Measurements from ENCODE around the gene ANKLE1. TPM values are rescaled to one million over a fixed set of nuclear protein-coding genes. Genes with fewer than 3 reads are reported as not detected.

ANKLE1 gene
- polyA plus RNA-seq, 1 donor (not counting 4 experiments of a cell fraction or from before 2014, with no cell fraction given): 0.30 TPM

DNA sequence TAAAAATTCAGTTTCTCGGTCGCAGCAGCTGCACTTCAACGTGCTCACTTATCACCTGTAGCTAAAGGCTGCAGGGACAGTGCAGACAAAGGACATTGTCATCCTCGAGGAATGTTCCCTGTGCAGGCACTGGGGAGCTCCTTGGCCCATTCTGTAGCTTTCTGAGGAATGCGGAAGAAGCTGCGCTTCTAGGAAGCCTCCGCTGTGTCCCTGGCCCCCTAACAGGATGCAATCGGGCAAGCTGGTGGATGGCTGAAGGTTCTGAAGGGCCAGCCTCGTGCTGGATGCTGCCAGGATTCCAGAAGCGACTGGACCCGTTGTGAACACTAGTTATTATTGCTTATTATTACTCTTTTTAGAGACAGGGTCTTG, 44.9 kb downstream of the ANKLE1 start:
- dilution Hi-C loops (cut with MboI; ENCODE audit: extremely low pct_ligation_motif_present, low sequenced_read_pairs): no loop called here

DNA sequence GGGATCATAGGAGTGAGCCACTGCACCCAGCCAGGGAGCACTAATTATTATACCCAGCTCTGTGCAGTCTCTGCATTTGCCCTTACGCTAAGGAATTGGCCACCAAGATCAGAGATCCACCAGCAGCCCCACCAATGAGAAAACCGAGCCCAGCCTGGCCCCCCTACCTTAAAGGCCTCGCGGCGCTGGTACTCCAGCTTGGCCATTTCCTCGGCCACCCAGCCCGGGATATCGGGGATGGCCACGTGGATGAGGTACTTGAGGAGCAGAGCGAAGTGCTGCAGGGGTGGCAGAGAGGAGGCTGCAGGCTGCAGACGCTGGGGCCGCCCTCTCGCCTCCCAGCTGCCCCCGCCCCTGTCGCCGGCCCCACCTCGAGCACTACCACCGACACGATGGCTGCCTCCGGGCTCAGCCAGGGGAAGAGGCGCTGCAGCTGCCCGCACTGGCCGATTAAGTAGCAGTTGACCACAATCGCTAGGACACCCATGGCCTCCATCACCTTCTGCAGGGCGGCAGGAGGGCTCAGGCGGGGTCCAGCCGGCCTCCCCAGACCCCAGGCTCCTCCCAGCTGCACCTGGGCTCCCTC, 45.5 kb downstream of the ANKLE1 start:
- Histone ChIP-seq H3K4me3 (ENCODE audit: control insufficient read depth in 2 of 3, extremely low read depth in 1 of 3, insufficient read depth in 2 of 3, low read depth in 1 of 3, low read length in 3 of 3) (no peak overlapping the region), H3K27ac (ENCODE audit: control insufficient read depth, insufficient read depth, low read length) (no peak overlapping the region)
- no peak for TF ChIP-seq EZH2 (IDR thresholded peaks at IDR 0.05; ENCODE audit: low read length)
- TF ChIP-seq, protein P1, sequence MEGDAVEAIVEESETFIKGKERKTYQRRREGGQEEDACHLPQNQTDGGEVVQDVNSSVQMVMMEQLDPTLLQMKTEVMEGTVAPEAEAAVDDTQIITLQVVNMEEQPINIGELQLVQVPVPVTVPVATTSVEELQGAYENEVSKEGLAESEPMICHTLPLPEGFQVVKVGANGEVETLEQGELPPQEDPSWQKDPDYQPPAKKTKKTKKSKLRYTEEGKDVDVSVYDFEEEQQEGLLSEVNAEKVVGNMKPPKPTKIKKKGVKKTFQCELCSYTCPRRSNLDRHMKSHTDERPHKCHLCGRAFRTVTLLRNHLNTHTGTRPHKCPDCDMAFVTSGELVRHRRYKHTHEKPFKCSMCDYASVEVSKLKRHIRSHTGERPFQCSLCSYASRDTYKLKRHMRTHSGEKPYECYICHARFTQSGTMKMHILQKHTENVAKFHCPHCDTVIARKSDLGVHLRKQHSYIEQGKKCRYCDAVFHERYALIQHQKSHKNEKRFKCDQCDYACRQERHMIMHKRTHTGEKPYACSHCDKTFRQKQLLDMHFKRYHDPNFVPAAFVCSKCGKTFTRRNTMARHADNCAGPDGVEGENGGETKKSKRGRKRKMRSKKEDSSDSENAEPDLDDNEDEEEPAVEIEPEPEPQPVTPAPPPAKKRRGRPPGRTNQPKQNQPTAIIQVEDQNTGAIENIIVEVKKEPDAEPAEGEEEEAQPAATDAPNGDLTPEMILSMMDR (optimal IDR thresholded peaks at IDR 0.05 in 1 of 3, IDR thresholded peaks at IDR 0.05 in 1 of 3, conservative IDR thresholded peaks at IDR 0.05 in 1 of 3; ENCODE audit: extremely low read depth in 1 of 3, insufficient read depth in 2 of 3, low read length in 3 of 3): no peak

More for the DNA sequence above, 44.9 kb downstream of the ANKLE1 start:
- no peaks in the 10 kb centered on the region for H3K9me3 ChIP-seq (ENCODE audit: control insufficient read depth, low read depth, low read length)
- DNase-seq (ENCODE audit: low read depth, low spot score) (no peak), FAIRE-seq (no peak)
- no peaks in the 10 kb centered on the region for H3K79me2 ChIP-seq (ENCODE audit: control insufficient read depth, insufficient read depth, low read length)
- H3K4me3 ChIP-seq (ENCODE audit: control insufficient read depth in 2 of 3, extremely low read depth in 1 of 3, insufficient read depth in 2 of 3, low read depth in 1 of 3, low read length in 3 of 3): no peak overlapping the region
- no peaks in the 10 kb centered on the region for H3K9me1 ChIP-seq (ENCODE audit: control insufficient read depth, extremely low read depth, insufficient read depth, low read length)
- H3K4me1 ChIP-seq (ENCODE audit: control insufficient read depth, extremely low read depth, insufficient read depth, low read length): peaks cover 13% of the 10 kb centered on the region
- H3K27me3 ChIP-seq (ENCODE audit: control insufficient read depth, extremely low read depth, insufficient read depth, low read length): peaks cover 25% of the 10 kb centered on the region
- no peak for TF ChIP-seq EZH2 (IDR thresholded peaks at IDR 0.05; ENCODE audit: low read length)
- TF ChIP-seq, protein P1 (optimal IDR thresholded peaks at IDR 0.05 in 1 of 3, IDR thresholded peaks at IDR 0.05 in 1 of 3, conservative IDR thresholded peaks at IDR 0.05 in 1 of 3; ENCODE audit: extremely low read depth in 1 of 3, insufficient read depth in 2 of 3, low read length in 3 of 3): no peak
- H3K27ac ChIP-seq (ENCODE audit: control insufficient read depth, insufficient read depth, low read length): no peak overlapping the region
- H3K4me2 ChIP-seq (ENCODE audit: control insufficient read depth, extremely low read depth, insufficient read depth, low read depth, low read length): peak overlapping the region; percentile 10
- H4K20me1 ChIP-seq (ENCODE audit: control insufficient read depth, extremely low read depth, insufficient read depth, low read length): no peaks in the 10 kb centered on the region
- peaks cover 8 to 9% of the 10 kb centered on the region in 2 experiments for H3K36me3 ChIP-seq (ENCODE audit: control insufficient read depth in 2 of 2, extremely low read depth in 1 of 2, insufficient read depth in 2 of 2, low read length in 2 of 2)
- no peak overlapping the region for H3K9ac ChIP-seq (ENCODE audit: control insufficient read depth, extremely low read depth, insufficient read depth, low read length)
- no peak overlapping the region for H2AFZ ChIP-seq (ENCODE audit: control insufficient read depth, low read length)

More for the DNA sequence above, 45.5 kb downstream of the ANKLE1 start:
- no peaks in the 10 kb centered on the region for H3K79me2 ChIP-seq (ENCODE audit: control insufficient read depth, insufficient read depth, low read length)
- peak overlapping the region; percentile 74 for H3K4me2 ChIP-seq (ENCODE audit: control insufficient read depth, extremely low read depth, insufficient read depth, low read depth, low read length)
- no peak overlapping the region for H2AFZ ChIP-seq (ENCODE audit: control insufficient read depth, low read length)
- dilution Hi-C loops (cut with MboI; ENCODE audit: extremely low pct_ligation_motif_present, low sequenced_read_pairs): no loop called here
- peaks cover 5 to 7% of the 10 kb centered on the region in 2 experiments for H3K36me3 ChIP-seq (ENCODE audit: control insufficient read depth in 2 of 2, extremely low read depth in 1 of 2, insufficient read depth in 2 of 2, low read length in 2 of 2)
- DNase-seq (ENCODE audit: low read depth, low spot score): no peak
- no peaks in the 10 kb centered on the region for H3K9me1 ChIP-seq (ENCODE audit: control insufficient read depth, extremely low read depth, insufficient read depth, low read length)
- peaks cover 25% of the 10 kb centered on the region for H3K27me3 ChIP-seq (ENCODE audit: control insufficient read depth, extremely low read depth, insufficient read depth, low read length)
- H3K4me1 ChIP-seq (ENCODE audit: control insufficient read depth, extremely low read depth, insufficient read depth, low read length): peaks cover 13% of the 10 kb centered on the region
- no peaks in the 10 kb centered on the region for H3K9me3 ChIP-seq (ENCODE audit: control insufficient read depth, low read depth, low read length)
- H4K20me1 ChIP-seq (ENCODE audit: control insufficient read depth, extremely low read depth, insufficient read depth, low read length): no peaks in the 10 kb centered on the region
- no peak for FAIRE-seq
- H3K9ac ChIP-seq (ENCODE audit: control insufficient read depth, extremely low read depth, insufficient read depth, low read length): no peak overlapping the region
